ENCODE measurements around the gene SMO.
"Not testable (repeated sequence)": the region's sequence is repeated elsewhere in the genome, so short reads cannot be mapped to it uniquely, and the experiment has no call there.

Gene SMO

DNA sequence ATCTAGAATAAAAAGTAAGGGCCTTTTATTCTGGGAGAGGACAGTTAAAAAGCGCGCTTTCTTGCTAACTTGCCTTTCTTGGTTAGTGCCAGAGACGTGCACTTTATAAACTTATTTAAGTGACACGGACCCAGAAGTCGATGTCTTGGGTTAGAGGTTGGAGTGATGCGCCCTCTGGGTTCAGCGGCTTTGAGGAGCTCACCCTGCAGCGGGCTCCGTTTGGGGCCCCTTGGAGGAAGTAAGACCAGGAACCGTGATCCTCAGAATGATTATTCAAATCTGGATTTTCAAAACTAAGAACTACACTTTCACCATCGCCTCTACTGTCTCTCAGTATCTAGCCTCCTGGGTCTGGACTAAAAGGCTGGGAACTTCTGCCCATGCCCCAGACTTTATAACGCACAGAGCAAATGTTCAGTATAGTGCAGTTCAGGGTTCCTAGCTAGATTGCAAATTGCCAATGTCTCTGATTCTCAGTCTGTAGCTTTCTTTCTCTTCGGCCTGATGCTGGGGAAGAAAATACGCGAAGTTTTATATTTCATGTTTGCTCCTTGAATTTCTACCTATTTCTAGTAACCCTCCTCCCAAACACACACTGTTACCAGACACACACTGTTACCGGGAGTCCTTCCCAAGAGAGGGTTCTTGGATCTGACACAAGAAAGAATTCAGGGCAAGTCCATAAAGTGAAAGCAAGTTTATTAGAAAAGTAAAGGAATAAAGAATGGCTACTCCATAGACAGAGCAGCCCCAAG lies 18.6 kb upstream of the SMO start:
- DNase-seq, result no peak

DNA sequence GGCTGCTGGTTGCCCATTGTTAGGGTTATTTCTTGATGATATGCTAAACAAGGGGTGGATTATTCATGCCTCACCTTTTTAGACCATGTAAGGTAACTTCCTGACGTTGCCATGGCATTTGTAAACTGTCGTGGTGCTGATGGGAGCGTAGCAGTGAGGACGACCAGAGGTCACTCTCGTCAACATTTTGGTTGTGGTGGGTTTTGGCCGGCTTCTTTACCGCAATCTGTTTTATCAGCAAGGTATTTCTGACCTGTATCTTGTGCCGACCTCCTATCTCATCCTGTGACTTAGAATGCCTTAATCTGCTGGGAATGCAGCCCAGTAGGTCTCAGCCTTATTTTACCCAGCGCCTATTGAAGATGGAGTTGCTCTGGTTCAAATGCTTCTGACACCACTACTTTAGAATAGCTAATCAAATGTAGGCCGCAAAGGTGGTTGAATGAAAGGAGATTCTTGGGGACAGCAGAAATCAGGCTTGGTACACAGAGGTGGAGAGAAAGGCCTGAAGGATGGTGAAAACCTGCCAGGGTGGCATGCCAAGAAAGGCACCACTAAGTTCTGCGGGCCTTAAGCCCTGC lies 17.9 kb upstream of the SMO start:
- no peak for DNase-seq

DNA sequence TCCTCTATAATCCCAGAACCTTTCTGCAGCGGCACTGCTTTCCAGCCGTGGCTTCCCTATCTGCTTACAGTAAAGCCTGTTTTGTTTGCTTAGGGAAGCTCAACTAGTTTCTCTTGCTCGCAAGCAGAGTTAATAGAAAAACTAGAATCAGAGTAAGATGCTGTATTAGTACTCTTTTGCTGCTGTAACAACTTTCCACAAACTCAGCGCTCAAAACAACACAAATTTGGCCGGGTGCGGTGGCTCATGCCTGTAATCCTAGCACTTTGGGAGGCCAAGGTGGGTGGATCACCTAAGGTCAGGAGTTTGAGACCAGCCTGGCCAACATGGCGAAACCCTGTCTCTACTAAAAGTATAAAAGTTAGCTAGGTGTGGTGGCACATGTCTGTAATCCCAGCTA lies 14.6 kb upstream of the SMO start:
- not testable (repeated sequence) for DNase-seq

DNA sequence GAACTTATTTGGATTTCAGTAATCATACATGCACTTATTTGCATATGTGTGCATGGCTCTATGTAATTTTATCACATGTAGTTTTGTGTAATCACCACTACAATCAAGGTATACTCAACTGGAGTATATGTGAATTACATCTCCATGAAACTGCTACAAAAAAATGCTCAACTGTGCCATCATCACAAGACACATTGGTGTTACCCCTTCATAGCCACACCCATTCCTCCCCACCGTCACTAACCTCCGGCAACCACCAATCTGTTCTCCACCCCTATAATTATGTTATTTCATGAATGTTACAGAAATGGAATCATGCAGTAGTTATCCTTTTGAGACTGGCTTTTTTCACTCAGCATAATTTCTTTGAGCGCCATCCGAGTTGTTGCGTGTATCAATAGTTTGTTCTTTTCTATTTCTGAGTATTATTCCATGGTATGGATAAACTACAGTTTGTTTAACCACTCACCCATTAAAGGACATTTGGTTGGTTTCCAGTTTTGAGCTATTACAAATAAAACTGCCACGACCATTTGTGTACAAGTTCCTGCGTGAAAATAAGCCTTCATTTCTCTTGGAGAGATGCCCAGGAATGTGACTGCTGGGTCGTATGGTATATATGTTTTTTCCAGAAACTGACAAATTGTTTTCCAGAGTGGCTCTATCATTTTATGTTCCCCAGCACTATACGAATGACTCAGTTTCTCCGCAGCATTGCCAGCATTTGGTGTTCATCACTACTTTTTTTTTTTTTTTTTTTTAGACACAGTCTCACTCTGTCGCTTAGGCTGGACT lies 11.3 kb upstream of the SMO start:
- DNase-seq, result no peak

DNA sequence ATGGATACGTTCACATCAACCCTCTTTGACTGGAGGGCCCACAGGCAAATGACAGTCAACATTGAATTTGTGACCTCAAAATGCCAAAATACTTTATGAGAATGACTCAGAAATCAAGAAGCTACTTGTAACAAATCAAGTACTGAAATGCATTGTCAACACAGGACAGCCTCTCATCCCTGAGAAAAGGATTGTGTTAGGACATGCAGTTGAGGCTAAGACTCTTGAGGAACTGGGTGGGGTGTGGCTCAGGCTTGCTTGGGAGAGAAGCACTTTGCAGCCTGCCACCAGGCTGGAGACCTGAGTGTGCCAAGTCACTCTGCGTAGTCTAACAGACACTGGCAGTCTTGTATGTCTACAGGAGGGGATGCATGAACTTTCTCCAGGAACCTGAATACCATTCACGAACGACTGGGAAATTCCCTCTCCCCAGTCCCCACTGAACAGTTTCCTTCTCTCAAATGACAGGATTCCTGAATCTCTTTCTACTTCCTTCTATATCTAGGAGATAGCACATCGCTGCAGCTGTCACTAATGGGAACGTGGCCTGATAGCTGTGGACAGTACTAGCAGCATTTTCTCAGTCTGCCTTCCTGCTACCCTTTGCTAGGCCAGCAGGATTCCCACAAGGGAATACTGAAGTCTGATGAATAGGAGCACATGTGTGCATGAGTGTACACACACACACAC lies 3.3 kb upstream of the SMO start:
- DNase-seq, result no peak

- DNase-seq, result no peak
Observed at GRCh38 chr7:129186749-129187260, 1.6 kb upstream of the SMO start.

DNA sequence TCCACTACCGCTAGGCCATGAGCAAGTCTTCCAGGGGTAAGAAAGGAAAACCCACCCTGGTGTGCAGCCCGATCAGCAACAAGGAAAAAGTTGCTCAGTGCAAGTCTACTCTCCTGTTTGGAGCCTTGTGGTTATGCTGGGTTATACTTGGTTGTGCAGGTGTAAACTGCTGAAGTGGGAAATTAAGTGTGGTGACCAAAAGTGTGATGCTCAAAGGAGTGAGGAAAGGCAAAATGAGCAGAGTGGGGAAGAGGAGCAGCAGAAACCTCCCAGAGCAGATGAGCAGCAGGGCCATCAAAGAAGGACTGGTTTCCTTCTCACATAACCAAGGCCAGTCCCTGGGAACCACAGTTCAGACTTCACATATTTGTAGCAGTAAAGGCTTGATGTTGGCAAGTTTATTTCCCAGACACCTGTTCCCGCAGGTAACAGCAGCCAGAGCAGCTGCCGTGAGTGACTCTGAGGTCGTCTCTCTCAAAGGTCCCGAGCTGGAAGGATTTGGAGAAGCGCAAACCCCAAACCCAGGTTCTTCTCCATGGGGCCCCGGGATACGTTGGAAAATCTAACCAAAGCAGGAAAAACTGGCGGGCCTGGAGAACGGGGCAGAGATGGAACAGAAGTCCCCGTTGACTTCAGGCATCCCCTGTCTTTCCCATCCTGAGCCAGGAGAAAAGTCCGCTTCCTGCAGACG lies 607 bp upstream of the SMO start:
- DNase-seq, result no peak

DNA sequence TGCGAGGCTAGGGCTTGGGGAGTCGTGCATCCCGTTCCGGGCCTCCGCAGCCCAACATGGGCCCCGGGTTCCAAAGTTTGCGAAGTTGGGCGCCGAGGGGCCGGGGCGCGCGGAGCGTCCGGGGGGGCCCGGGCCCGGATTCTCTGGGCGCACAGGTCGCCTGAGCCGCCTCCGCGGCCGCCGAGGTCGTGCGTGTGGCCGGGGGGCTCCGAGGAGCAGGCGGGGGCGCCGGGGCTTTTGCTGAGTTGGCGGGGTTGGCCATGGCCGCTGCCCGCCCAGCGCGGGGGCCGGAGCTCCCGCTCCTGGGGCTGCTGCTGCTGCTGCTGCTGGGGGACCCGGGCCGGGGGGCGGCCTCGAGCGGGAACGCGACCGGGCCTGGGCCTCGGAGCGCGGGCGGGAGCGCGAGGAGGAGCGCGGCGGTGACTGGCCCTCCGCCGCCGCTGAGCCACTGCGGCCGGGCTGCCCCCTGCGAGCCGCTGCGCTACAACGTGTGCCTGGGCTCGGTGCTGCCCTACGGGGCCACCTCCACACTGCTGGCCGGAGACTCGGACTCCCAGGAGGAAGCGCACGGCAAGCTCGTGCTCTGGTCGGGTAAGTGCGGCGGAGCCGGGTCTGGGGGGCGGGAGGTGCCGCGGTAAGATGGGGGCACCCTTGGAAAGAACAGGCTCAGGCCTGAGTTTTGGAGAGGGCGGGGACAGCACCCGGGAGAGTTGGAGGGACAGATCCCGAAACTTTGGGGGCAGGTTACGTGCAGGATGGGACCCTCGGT lies 643 bp downstream of the SMO start:
- DNase-seq, result no peak

DNA sequence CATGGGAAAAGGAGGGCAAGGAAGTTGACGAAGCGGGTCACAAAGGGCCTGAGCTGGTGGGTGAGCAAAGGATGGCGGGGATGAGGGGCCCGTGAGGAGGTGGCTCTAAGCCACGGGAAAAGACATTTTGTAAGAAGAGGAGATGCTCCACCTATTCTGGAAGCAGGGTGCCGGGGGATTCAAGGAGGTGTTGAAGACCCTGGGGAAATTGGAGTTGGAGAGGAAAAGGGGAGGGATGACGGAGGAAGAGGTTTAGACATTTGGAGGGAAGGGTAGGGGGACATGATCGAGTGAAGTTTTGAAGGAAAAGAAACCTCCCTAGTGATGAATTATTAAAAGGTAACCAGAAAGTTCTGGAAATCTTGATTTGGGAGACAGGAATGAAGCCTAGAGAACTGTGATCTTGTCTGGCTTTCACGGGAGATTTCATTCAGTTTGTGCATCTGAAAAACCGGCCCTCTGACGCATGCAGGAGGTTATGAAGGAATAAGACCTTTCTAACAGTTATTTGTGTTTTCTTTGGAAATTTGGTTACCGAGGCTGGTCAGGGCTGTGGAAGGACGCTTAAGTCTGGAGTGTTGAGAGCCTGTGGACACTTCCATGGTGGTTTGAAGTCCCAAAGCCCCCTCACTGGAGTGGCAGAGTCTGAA lies 1.4 kb downstream of the SMO start:
- DNase-seq, result no peak

- DNase-seq, result no peak
Observed at GRCh38 chr7:129191272-129191671, 2.8 kb downstream of the SMO start.

DNA sequence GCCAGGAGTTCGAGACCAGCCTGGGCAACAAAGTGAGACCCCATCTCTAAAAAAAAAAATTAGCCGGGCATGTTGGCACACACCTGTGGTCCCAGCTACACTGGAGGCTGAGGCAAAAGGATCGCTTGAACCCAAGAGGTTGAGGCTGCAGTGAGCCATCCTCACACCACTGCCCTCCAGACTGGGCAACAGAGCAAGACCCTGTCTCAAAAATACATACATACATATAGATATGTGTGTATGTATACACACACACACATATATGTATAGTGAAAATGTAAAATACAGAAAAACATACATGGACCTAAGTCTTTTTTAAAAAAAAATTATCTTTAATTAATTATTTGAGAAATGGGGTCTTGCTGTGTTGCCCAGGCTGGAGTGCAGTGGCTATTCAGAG lies 5.5 kb downstream of the SMO start:
- no peak for DNase-seq

DNA sequence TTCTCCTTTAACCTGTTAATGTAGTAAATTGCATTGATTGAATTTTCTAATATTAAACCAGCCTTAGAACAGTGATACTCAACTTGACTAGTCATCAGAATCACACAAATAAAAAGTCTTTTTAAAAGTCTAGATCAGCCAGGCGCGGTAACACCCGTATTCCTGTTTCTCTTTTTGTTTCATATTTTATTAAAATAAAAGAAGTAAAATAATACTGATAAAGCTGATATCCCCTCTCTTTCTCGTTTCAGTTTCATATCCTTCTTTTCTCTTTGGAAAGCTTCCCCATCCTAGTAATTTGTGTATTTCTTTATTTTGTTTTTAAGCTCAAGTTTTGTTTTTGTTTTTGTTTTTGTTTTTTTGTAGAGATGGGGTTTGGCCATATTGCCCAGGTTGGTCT lies 9.3 kb downstream of the SMO start:
- DNase-seq, result no peak

GRCh38 chr7:129199406-129199805 lies 11.0 kb downstream of the SMO start:
- DNase-seq, result no peak

DNA sequence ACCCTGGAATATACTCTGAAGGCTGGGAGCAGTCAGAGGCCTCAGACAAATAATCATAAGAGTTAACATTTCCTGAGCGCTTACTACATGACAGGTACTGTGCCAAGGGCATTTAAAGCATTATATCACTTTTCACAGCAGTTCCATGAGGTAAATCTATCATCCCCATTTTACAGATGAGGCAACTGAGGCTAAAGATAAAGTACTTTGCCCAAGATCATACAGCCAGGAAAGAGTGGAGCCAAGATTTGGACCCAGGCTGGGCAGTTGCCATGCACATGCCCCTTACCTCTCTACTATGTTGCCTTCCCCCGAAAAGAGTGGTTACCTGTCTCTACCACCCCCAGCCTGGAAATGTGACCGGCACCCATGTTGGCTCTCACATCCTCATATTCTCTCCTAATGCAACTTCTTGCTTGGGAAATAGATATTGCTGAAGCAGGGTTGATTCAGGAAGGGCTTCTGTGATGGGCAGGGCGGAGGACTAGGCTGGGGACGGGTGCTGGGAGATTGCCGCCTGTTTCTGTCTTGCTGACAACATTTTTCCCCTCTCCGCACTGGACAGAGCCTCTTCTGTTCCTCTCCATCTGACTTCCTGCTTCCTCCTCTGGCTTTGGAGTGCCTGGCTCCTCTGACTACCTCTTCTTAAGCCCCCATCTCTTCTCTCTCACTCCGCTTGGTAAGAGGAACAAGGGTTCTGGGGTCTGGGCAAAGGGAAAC lies 13.8 kb downstream of the SMO start:
- DNase-seq, result no peak

DNA sequence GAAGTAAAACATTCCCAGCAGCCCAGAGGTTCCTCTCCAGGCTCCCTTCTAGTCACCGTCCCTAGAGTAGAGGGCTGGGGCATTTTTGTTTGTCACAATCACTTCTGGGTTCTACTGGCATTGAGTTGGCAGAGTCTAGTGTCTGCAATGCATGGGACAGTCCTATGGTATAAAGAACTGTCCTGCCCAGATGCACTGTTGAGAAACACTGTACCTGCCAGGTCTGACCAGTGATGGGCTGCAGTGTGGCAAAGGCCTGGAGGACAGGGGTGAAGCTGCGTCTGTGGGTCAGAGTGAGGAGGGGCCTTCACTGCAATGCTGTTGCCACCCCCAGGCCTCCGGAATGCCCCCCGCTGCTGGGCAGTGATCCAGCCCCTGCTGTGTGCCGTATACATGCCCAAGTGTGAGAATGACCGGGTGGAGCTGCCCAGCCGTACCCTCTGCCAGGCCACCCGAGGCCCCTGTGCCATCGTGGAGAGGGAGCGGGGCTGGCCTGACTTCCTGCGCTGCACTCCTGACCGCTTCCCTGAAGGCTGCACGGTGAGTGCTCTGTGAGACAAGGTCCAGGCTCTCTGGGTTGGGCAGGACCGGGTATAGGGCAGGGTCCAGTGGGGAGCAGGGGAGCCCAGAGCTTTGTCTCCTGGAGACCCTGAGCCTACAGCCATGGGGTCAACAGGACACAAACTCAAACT lies 14.8 kb downstream of the SMO start:
- DNase-seq, result no peak

DNA sequence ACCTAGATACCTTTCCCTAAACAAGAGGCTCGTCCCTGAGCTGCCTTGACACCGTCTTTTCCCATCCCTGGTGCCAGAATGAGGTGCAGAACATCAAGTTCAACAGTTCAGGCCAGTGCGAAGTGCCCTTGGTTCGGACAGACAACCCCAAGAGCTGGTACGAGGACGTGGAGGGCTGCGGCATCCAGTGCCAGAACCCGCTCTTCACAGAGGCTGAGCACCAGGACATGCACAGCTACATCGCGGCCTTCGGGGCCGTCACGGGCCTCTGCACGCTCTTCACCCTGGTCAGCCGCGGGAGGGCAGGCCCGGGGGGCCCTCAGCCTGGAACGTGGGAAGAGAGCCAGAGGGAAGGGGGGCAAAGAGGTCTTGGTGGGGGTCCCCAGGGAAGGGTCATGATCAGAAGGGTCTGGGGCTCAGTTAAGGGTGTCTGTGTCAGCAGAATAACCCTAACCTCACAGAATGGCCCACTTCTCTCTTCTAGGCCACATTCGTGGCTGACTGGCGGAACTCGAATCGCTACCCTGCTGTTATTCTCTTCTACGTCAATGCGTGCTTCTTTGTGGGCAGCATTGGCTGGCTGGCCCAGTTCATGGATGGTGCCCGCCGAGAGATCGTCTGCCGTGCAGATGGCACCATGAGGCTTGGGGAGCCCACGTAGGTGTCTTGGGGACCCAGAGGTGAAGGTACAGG lies 16.8 kb downstream of the SMO start:
- no peak for DNase-seq

DNA sequence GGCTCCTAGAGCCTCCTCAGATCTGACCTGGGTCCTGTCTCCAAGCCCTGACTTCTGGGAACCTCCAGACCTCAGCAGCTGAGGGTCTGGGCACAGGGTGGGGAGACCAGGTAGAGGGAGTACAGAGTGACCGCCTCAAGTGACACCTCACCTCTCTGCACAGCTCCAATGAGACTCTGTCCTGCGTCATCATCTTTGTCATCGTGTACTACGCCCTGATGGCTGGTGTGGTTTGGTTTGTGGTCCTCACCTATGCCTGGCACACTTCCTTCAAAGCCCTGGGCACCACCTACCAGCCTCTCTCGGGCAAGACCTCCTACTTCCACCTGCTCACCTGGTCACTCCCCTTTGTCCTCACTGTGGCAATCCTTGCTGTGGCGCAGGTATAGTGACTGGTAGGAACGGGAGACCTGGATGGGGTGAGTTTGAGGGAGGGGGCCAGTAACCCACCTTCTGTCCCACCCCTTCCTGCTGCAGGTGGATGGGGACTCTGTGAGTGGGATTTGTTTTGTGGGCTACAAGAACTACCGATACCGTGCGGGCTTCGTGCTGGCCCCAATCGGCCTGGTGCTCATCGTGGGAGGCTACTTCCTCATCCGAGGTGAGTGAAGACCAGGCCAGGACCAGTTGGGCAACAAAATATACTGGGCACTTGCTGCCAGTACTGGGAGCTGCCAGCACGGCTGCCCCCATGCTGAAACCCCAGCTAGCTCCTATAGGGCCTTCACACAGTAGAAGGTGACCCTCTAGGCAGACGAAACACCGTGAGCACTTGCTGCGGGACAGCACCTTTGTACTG lies 17.8 kb downstream of the SMO start:
- no peak for DNase-seq

GRCh38 chr7:129208667-129209066 lies 20.2 kb downstream of the SMO start:
- DNase-seq, result no peak
